Effector memory CD4-positive, alpha-beta T cell (primary cell): ENCODE results near the gene TUBGCP6.
"Not testable (repeated sequence)": the region's sequence is repeated elsewhere in the genome, so short reads cannot be mapped to it uniquely, and the experiment has no call there.

Source experiments
- DNase-seq, 3 donors: peaks; one replicate each; pipeline ENCODE4 v3.0.0-alpha.2; 2020
- H3K27ac ChIP-seq: 2 replicates; pipeline ENCODE4 v1.7.0; 2013; ENCODE audit warnings: mild to moderate bottlenecking, low read length, moderate library complexity; ENCODE audit not compliant: insufficient read depth, poor library complexity, severe bottlenecking
- H3K27me3 ChIP-seq: replicated peaks from 2 replicates; pipeline ENCODE4 v1.7.0; 2013; ENCODE audit warnings: mild to moderate bottlenecking, low read length; ENCODE audit not compliant: insufficient read depth, control insufficient read depth, poor library complexity, severe bottlenecking
- H3K36me3 ChIP-seq: 2 replicates; pipeline ENCODE4 v1.7.0; 2013; ENCODE audit warnings: mild to moderate bottlenecking, low read length, moderate library complexity; ENCODE audit not compliant: control insufficient read depth, insufficient read depth
- H3K4me1 ChIP-seq: 2 replicates; pipeline ENCODE4 v1.7.0; 2013; ENCODE audit warnings: low read length, mild to moderate bottlenecking; ENCODE audit not compliant: control insufficient read depth, insufficient read depth, poor library complexity, severe bottlenecking
- H3K4me3 ChIP-seq: 2 replicates; pipeline ENCODE4 v1.7.0; 2013; ENCODE audit warnings: low read length, low read depth, mild to moderate bottlenecking; ENCODE audit not compliant: insufficient read depth, poor library complexity, severe bottlenecking
- H3K9me3 ChIP-seq: 2 replicates; pipeline ENCODE4 v1.7.0; 2013; ENCODE audit warnings: mild to moderate bottlenecking, low read length, moderate library complexity; ENCODE audit not compliant: control insufficient read depth

Gene TUBGCP6

DNA sequence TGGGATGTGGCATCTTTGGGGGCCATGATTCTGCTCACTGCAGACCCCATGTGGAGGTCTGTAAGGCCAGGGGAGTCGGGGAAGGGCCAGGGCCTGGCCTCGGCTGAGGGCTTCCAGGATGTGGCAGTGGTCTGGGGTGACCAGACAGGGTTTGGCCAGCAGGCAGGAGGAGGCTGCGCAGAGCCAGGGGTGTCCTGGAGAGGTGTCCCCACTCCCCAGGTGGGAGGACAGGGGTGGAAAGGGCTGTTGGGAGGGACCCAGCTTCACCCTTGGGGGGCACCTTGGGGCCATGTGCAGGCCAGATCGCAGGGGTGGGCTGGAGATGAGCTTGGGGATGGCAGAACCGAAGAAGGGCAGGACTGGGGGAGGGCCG lies 70.9 kb downstream of the TUBGCP6 start:
- Histone ChIP-seq H3K9me3 (no peaks in the 10 kb centered on the region), H3K4me3 (no peak overlapping the region), H3K27ac (no peak overlapping the region), H3K36me3 (no peaks in the 10 kb centered on the region), H3K27me3 (peaks cover 19% of the 10 kb centered on the region), H3K4me1 (no peaks in the 10 kb centered on the region)
- no peak for DNase-seq

DNA sequence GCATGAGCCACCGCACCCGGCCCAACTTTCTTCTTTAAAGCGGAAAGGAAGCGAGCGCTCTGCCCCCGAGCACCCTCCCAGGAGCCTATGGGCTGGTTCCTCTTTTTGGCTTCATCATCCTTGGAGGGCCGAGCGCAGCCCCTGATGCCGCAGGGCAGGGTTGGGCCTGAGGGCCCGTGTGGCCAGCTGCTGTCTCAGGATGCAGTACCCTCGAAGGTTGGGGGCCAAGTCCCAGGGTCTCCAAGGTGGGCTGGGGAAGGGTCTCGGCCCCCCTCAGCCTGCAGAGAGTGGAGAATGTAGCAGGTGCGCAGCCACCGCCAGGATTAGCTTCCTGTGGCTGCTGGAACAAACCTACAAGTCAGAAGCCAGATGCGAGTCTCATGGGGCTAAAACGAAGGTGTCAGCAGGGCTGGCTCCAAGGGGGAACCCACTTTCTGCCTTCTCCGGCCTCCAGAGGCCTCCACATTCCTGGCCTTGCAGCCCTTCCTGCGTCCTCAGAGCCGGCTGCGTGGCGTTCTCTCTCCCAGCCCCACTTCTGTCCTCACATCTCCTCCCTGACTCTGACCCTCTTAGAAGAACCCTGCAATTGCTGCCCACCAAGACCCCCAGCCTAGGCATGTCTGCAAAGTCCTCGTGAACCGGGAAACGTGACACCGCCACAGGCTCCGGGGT lies 71.4 kb downstream of the TUBGCP6 start:
- Histone ChIP-seq H3K27me3 (peaks cover 21% of the 10 kb centered on the region), H3K36me3 (no peaks in the 10 kb centered on the region), H3K4me1 (no peaks in the 10 kb centered on the region), H3K9me3 (no peaks in the 10 kb centered on the region), H3K4me3 (no peak overlapping the region), H3K27ac (no peak overlapping the region)
- DNase-seq, result no peak

DNA sequence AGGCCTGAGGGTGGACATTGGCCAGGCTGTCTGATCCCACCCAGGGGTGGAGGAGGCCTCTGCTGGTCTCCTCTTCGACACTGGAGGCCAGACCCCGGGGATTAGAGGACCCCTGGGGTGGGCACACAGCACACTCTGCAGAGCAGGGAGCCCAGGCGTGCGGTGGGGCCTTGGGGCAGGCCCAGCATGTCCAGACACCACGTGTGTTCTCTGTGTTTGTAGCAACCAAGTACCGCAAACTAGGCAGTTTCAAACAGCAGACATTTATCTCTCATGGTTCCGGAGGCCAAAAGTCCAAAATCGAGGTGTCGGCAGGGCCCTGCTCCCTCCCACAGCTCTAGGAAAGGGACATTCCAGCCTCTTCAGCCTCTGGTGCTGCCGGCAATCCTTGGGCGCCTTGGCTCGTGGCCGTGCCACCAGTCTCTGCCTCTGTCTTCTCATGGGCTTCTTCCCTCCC lies 72.8 kb downstream of the TUBGCP6 start:
- H3K9me3 ChIP-seq, result no peaks in the 10 kb centered on the region

DNA sequence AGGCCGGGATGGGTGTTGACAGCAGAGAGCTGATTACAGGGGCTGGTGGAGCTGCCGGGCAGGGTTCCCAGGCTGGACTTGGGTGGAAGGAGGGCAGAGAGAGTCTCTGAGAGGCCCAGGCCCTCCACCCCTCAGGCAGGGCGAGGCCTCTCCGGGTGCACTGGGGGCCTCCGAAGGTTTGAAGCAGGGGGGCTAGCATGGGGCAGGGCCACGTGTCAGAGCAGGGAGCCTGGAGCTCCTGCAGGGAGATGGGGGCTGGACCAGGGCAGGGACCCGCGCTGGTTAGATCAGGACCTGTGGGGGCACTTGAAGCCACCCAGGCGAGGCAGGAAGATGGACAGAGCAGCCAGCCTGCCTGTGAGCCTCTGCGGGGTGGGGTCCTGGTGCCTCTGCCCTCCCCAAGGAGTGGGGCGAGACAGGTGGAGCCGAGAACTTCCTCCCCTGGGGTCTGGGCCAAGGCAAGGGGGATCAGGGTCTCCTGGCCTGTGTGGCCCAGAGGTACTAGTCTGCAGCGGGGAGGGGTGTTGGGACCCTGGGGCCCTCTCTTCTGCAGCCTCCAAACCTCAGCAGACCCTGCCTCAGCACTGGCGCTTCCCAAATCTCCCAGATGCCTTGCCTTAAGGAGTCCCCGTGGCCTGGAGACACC lies 73.4 kb downstream of the TUBGCP6 start:
- Histone ChIP-seq H3K27ac (no peak overlapping the region), H3K27me3 (peaks cover 21% of the 10 kb centered on the region), H3K36me3 (no peaks in the 10 kb centered on the region), H3K4me3 (no peak overlapping the region), H3K9me3 (no peaks in the 10 kb centered on the region), H3K4me1 (no peaks in the 10 kb centered on the region)
- DNase-seq, result no peak

More for the DNA sequence above, 72.8 kb downstream of the TUBGCP6 start:
- no peaks in the 10 kb centered on the region for H3K4me1 ChIP-seq
- no peak for DNase-seq
- no peaks in the 10 kb centered on the region for H3K36me3 ChIP-seq
- H3K27ac ChIP-seq, result no peak overlapping the region
- H3K27me3 ChIP-seq, result peaks cover 21% of the 10 kb centered on the region
- no peak overlapping the region for H3K4me3 ChIP-seq

DNA sequence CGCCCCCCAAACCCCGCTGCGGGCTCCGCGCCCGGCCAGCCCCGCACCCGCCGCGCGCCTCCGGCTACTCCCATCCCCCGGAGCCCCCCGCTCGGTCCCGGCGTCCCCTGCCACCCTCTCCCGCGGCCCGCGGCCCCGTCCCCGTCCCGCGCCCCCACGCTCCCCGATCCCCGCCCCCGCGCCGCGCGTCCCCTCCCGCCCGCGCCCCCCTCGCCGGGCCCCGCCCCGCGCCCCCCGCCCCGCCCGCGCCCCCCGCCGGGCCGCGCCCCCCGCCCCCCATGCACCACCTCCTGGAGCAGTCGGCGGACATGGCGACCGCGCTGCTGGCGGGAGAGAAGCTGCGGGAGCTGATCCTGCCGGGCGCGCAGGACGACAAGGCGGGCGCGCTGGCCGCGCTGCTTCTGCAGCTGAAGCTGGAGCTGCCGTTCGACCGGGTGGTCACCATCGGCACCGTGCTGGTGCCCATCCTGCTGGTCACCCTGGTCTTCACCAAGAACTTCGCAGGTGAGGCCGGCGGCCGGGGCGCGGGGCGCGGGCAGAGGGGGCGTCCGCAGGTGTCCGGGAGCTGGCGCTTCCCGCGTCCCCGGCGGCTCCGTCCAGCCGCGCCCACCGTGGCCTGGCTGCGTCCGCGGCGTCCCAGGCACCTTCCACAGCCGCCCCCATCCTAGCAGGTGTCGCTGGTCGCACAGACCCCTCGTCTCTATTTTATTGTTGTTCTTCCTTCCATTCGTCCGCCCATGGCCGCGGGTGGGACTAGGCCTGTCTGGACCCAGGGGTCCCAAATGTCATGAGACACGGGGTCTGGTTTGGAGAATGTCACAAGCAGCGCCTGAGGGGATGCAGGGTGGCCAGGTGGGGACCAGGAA lies 74.1 kb downstream of the TUBGCP6 start, which contains the start of gene PANX2:
Gene PANX2 (plus strand): TSS at position 279 of the 866 bp plus-strand sequence. CDS start 0 bp downstream, at position 279.
- Histone ChIP-seq H3K4me3 (no peak within 1 kb of the TSS), H3K36me3 (no peaks in the 10 kb centered on the region)

DNA sequence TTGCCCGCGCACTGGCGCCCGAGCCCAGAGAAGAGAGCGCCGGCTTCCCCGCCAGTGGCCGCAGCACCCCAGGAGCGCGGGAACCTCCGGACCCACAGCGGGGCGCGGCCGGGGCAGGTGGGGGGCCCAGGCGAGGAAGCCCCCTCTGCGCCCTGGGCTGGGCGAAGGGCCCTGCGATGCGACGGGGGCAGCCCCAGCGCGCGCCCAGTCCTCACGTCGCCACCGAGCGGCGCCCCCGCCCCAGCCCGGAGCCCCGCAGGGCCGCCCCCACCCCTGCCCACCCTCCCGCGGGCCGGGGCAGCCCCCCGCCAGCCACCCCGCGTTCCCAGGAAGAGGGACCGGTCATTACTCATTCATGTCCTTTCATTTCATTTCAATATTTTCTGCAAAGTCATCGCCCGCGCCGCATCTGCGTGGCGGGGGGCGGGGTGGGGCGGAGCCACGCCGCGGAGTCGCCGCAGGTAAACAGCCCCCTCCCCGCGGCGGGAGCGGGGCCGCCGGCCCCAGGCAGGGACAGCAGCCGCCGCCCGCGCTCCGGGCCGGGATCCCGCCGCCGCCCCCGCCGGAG lies 75.0 kb downstream of the TUBGCP6 start:
- DNase-seq, result no peak
- Histone ChIP-seq H3K36me3 (no peaks in the 10 kb centered on the region), H3K4me1 (no peaks in the 10 kb centered on the region), H3K27ac (no peak overlapping the region), H3K4me3 (no peak overlapping the region), H3K9me3 (no peaks in the 10 kb centered on the region), H3K27me3 (peaks cover 21% of the 10 kb centered on the region)

More for the DNA sequence above, 74.1 kb downstream of the TUBGCP6 start, which contains the start of gene PANX2:
- DNase-seq, result no peak
- no peaks in the 10 kb centered on the region for H3K4me1 ChIP-seq
- H3K27me3 ChIP-seq, result peaks cover 21% of the 10 kb centered on the region
- H3K9me3 ChIP-seq, result no peaks in the 10 kb centered on the region
- no peak within 1 kb of the TSS for H3K27ac ChIP-seq

DNA sequence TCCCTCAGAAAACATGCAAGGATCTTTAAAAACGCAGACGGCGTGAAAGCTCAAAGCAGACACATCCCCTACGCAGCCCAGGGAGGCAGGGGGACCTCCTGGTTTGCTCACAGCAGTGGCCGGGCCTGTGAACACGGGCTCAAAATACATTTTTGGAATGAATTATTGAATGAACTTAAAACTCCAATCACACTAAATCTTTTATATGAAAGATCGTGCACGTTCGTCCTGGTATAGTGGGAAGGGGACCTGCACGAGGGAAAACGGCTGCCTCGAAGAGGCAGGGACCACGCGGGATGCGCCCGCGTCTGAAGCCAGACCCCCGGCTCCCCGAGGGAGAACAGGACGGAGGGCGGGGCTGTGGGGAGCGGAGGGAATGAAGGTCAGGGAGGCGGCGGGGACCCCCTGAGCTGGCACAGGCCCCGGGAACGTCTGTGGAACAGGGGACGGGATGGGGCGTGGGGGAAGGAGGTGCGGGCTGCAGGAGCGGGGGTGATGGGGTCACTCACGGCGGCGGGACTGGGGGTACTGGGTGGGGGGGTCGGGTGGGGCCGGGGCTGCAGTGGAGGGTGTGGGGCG lies 75.6 kb downstream of the TUBGCP6 start:
- Histone ChIP-seq H3K9me3 (no peaks in the 10 kb centered on the region), H3K27me3 (peaks cover 21% of the 10 kb centered on the region), H3K27ac (no peak overlapping the region), H3K4me1 (no peaks in the 10 kb centered on the region), H3K36me3 (no peaks in the 10 kb centered on the region), H3K4me3 (no peak overlapping the region)
- DNase-seq, result no peak

DNA sequence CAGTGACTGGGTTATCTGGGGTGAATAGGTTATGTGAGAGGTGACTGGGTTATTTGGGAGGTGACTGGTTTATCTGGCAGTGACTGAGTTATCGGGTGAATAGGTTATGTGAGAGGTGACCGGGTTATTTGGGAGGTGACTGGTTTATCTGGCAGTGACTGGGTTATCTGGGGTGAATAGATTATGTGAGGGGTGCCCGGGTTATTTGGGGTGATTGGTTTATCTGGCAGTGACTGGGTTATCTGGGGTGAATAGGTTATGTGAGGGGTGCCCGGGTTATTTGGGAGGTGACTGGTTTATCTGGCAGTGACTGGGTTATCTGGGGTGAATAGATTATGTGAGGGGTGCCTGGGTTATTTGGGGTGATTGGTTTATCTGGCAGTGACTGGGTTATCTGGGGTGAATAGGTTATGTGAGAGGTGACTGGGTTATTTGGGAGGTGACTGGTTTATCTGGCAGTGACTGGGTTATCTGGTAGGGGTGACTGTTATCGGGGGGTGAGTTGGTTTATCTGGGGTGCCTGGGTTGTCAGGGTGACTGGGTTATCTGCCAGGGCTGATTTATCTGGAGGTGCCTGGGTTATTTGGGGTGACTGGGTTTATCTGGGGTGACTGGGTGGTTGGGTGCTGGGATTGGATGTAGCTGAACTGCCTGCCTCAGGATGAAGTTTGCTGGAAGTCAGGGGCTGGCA lies 76.2 kb downstream of the TUBGCP6 start:
- not testable (repeated sequence) for H3K9me3 ChIP-seq, DNase-seq, H3K36me3 ChIP-seq, H3K4me3 ChIP-seq, H3K4me1 ChIP-seq, H3K27ac ChIP-seq
- peaks cover 21% of the 10 kb centered on the region for H3K27me3 ChIP-seq
